HCT116 (cell line): ENCODE measurements around the gene MBL2. TPM values are rescaled to one million over a fixed set of nuclear protein-coding genes. Genes with fewer than 3 reads are reported as not detected.

Source experiments
- ATAC-seq: fragments of 200-7000 bp; cut with Tn5 transposase; 2 replicates; pipeline ENCODE4 v1.9.1; 2020; ENCODE audit warnings: mild to moderate bottlenecking, moderate library complexity
- BruUV-seq: library from RNA; stranded (reverse); fragments of 400-500 nt; replicated peaks from 2 replicates; lab custom pipeline; 2021; lab: Mats Ljungman, UMichigan
- CTCF ChIA-PET: fragments of 300-600 bp; sonication (Branson Sonifier 250); formaldehyde crosslinking; loops from one replicate; lab custom pipeline; 2021; ENCODE audit warnings: antibody characterized with exemption; lab: Charles Lee
- POLR2A ChIA-PET: fragments of 300-600, 350-600 bp; sonication (Branson Sonifier 250); formaldehyde crosslinking; loops from one replicate; lab custom pipeline; 2021; ENCODE audit warnings: antibody characterized with exemption; lab: Charles Lee
- RAD21 ChIA-PET, 2 experiments: fragments of 300-600 bp; sonication (Branson Sonifier 250); formaldehyde crosslinking; loops; one replicate each; lab custom pipeline; 2023; ENCODE audit warnings: low total read pairs in 2 of 2; ENCODE audit not compliant: uncharacterized antibody in 2 of 2, unreplicated experiment in 2 of 2, low non-redundant PET in 1 of 2; lab: Charles Lee
- DNase-seq: peaks from one replicate; pipeline ENCODE4 v3.0.0-alpha.2; 2010; ENCODE audit warnings: low read depth, low spot score
- H2AFZ ChIP-seq: fragments of 200-600 bp; shearing (Covaris generic), sonication (generic); 2 replicates; pipeline ENCODE4 v1.6.1; 2017; ENCODE audit warnings: low read depth, mixed run types, mixed read lengths, antibody characterized with exemption, low read length; ENCODE audit not compliant: poor library complexity, severe bottlenecking
- H3K27ac ChIP-seq: 2 replicates; pipeline ENCODE4 v1.5.1; 2012; ENCODE audit warnings: low read depth, low read length
- H3K27me3 ChIP-seq: fragments of 200-600 bp; sonication (generic); 2 replicates; pipeline ENCODE4 v1.6.1; 2016; ENCODE audit warnings: mixed run types, low read length, mixed read lengths; ENCODE audit not compliant: insufficient read depth
- H3K36me3 ChIP-seq, 2 experiments: fragments of 200-500 bp in 1 of 2; fragments of 200-600 bp in 1 of 2; sonication (Bioruptor generic) in 1 of 2; sonication (generic) in 1 of 2; 2 replicates each; pipeline versions ENCODE4 v1.5.1 to v1.6.1; 2014 to 2016; ENCODE audit warnings: low read length in 2 of 2, inconsistent platforms in 1 of 2, mixed read lengths in 1 of 2, mixed run types in 1 of 2; ENCODE audit not compliant: insufficient read depth in 2 of 2, control insufficient read depth in 1 of 2
- H3K4me1 ChIP-seq, 2 experiments: fragments of 200-600 bp in 1 of 2; sonication (generic) in 1 of 2; 2 replicates each; pipeline versions ENCODE4 v1.5.1 to v1.6.1; 2012 to 2017; ENCODE audit warnings: low read length in 2 of 2, inconsistent platforms in 1 of 2, mild to moderate bottlenecking in 1 of 2, mixed read lengths in 1 of 2, mixed run types in 1 of 2, moderate library complexity in 1 of 2; ENCODE audit not compliant: insufficient read depth in 2 of 2, control insufficient read depth in 1 of 2
- H3K4me2 ChIP-seq: fragments of 200-600 bp; sonication (generic); 2 replicates; pipeline ENCODE4 v1.6.1; 2017; ENCODE audit warnings: mixed run types, low read length, mixed read lengths
- H3K4me3 ChIP-seq, 2 experiments: fragments of 200-600 bp in 1 of 2; sonication (generic) in 1 of 2; replicated peaks in 1 of 2; 2 replicates each; pipeline ENCODE4 v1.5.1; 2011 to 2016; ENCODE audit warnings: low read length in 2 of 2, control low read depth in 1 of 2, low read depth in 1 of 2, mild to moderate bottlenecking in 1 of 2, mixed read lengths in 1 of 2, mixed run types in 1 of 2
- H3K79me2 ChIP-seq: fragments of 200-600 bp; sonication (generic); 2 replicates; pipeline ENCODE4 v1.6.1; 2017; ENCODE audit warnings: mild to moderate bottlenecking, mixed run types, low read length, moderate library complexity, mixed read lengths; ENCODE audit not compliant: insufficient read depth
- H3K9ac ChIP-seq: fragments of 200-600 bp; sonication (generic); 2 replicates; pipeline ENCODE4 v1.6.1; 2016; ENCODE audit warnings: low read length, mixed read lengths
- H3K9me2 ChIP-seq: fragments of 200-600 bp; sonication (generic), shearing (Covaris generic); 2 replicates; pipeline ENCODE4 v1.6.1; 2017; ENCODE audit warnings: mixed run types, mild to moderate bottlenecking, moderate library complexity; ENCODE audit not compliant: insufficient read depth
- H3K9me3 ChIP-seq, 2 experiments: fragments of 200-500 bp in 1 of 2; fragments of 200-600 bp in 1 of 2; sonication (Bioruptor generic) in 1 of 2; sonication (generic) in 1 of 2; 2 replicates each; pipeline ENCODE4 v1.6.1; 2014 to 2017; ENCODE audit warnings: low read length in 2 of 2, mixed read lengths in 2 of 2, inconsistent platforms in 1 of 2, low read depth in 1 of 2, mild to moderate bottlenecking in 1 of 2, mixed run types in 1 of 2, moderate library complexity in 1 of 2; ENCODE audit not compliant: control insufficient read depth in 1 of 2, insufficient read depth in 1 of 2
- H4K20me1 ChIP-seq: fragments of 200-600 bp; sonication (generic), shearing (Covaris generic); 2 replicates; pipeline ENCODE4 v1.6.1; 2017; ENCODE audit warnings: mixed run types, mild to moderate bottlenecking, moderate library complexity; ENCODE audit not compliant: insufficient read depth
- ATF3 ChIP-seq: IDR thresholded peaks from 2 replicates; pipeline ENCODE4 v1.6.1; 2012
- CBX3 ChIP-seq: IDR thresholded peaks from 2 replicates; pipeline ENCODE4 v1.6.1; 2012; ENCODE audit warnings: low read depth
- CEBPB ChIP-seq: IDR thresholded peaks from 2 replicates; pipeline ENCODE4 v1.6.1; 2012; ENCODE audit warnings: low read depth
- ELF1 ChIP-seq: IDR thresholded peaks from 2 replicates; pipeline ENCODE4 v1.6.1; 2012; ENCODE audit warnings: low read depth, borderline replicate concordance
- EZH2 ChIP-seq: fragments of 200-600 bp; sonication (generic); IDR thresholded peaks from 2 replicates; pipeline ENCODE4 v1.6.1; 2017; ENCODE audit warnings: antibody characterized with exemption, mixed run types
- EZH2phosphoT487 ChIP-seq: fragments of 200-600 bp; IDR thresholded peaks from 2 replicates; pipeline ENCODE4 v1.6.1; 2018; ENCODE audit warnings: antibody characterized with exemption, borderline replicate concordance
- MAX ChIP-seq: IDR thresholded peaks from 2 replicates; pipeline ENCODE4 v1.6.1; 2012
- REST ChIP-seq: IDR thresholded peaks from 2 replicates; pipeline ENCODE4 v1.6.1; 2012; ENCODE audit warnings: low read depth
- SIN3A ChIP-seq: IDR thresholded peaks from 2 replicates; pipeline ENCODE4 v1.6.1; 2012; ENCODE audit warnings: low read depth
- TCF7L2 ChIP-seq: IDR thresholded peaks from 2 replicates; pipeline ENCODE4 v1.7.0; 2011; ENCODE audit warnings: borderline replicate concordance, inconsistent platforms; ENCODE audit not compliant: insufficient read depth, insufficient read length; ENCODE audit errors: extremely low read depth
- ZBTB33 ChIP-seq: IDR thresholded peaks from 2 replicates; pipeline ENCODE4 v1.6.1; 2011; ENCODE audit warnings: mild to moderate bottlenecking, low read length, moderate library complexity; ENCODE audit not compliant: insufficient replicate concordance; ENCODE audit errors: extremely low read depth
- ZFX ChIP-seq: fragments of 450-650 bp; IDR thresholded peaks from 2 replicates; pipeline ENCODE4 v1.6.1; 2017
- intact Hi-C: fragments of 100-400 bp; cut with micrococcal nuclease; formaldehyde crosslinking; loops from 2 replicates; pipeline ENCODE4 v1.10.0; 2022
- total RNA-seq: library from RNA; stranded (reverse); gene quantifications from one replicate; pipeline ENCODE4 v1.2.1, GENCODE V29; 2021; ENCODE audit not compliant: unreplicated experiment

Gene MBL2
- total RNA-seq, 1 experiment from 2014 or later, result not detected

GRCh38 chr10:52801947-52802346, 29.4 kb upstream of the MBL2 start:
- BruUV-seq, result no TSS peak
- Histone ChIP-seq H3K4me3 (no peak overlapping the region), H3K27ac (no peak overlapping the region), H3K79me2 (no peaks in the 10 kb centered on the region), H3K9me3 (no peaks in the 10 kb centered on the region)
- CTCF ChIA-PET, result interaction anchor here (1.1 kb wide), 1 partner anchor 16 kb away, joined by 3 read pairs; no protein-coding TSS in a partner anchor
- no peak for TF ChIP-seq CBX3
- no peak for TF ChIP-seq EZH2
- TF ChIP-seq ELF1, result no peak
- TF ChIP-seq CEBPB, result no peak
- no peak for TF ChIP-seq ZFX
- TF ChIP-seq ZBTB33, result no peak
- TF ChIP-seq MAX, result no peak
- no peak for TF ChIP-seq REST
- no peak for TF ChIP-seq TCF7L2
- TF ChIP-seq SIN3A, result no peak
- no peak for TF ChIP-seq ATF3
- TF ChIP-seq EZH2phosphoT487, result no peak
- TF ChIP-seq, all 23 proteins: peak for 0
- no peaks in the 10 kb centered on the region for H3K27me3 ChIP-seq
- no peaks in the 10 kb centered on the region for H3K4me1 ChIP-seq
- H3K9me2 ChIP-seq, result no peaks in the 10 kb centered on the region
- no peak overlapping the region for H3K4me2 ChIP-seq
- no peaks in the 10 kb centered on the region for H3K36me3 ChIP-seq
- intact Hi-C loops, result no loop called here
- no peak overlapping the region for H2AFZ ChIP-seq
- DNase-seq, result no peak
- no peak overlapping the region for H3K9ac ChIP-seq
- no peaks in the 10 kb centered on the region for H4K20me1 ChIP-seq
- ATAC-seq, result no peak
- POLR2A ChIA-PET, result no interaction called here
- RAD21 ChIA-PET, result no interaction called here
